OCI-LY7 (cell line): ENCODE data around the gene RNF212. TPM values are rescaled to one million over a fixed set of nuclear protein-coding genes. Genes with fewer than 3 reads are reported as not detected.

ENCODE experiments used
- BruUV-seq: library from RNA; stranded (reverse); fragments of 400-500 nt; replicated peaks from 2 replicates; lab custom pipeline; 2021; lab: Mats Ljungman, UMichigan
- CTCF ChIA-PET: fragments of 300-600 bp; sonication (Branson Sonifier 250); formaldehyde crosslinking; loops from one replicate; lab custom pipeline; 2022; ENCODE audit warnings: antibody characterized with exemption; ENCODE audit not compliant: unreplicated experiment; lab: Charles Lee
- POLR2A ChIA-PET: fragments of 300-600 bp; sonication (Branson Sonifier 250); formaldehyde crosslinking; loops from one replicate; lab custom pipeline; 2022; ENCODE audit warnings: antibody characterized with exemption; lab: Charles Lee
- DNase-seq: peaks from one replicate; pipeline ENCODE4 v3.0.0-alpha.2; 2015; ENCODE audit warnings: low spot score
- H2AFZ ChIP-seq: fragments of 200-600 bp; sonication (generic), shearing (Covaris generic); 2 replicates; pipeline ENCODE4 v1.6.1; 2014; ENCODE audit warnings: mild to moderate bottlenecking, antibody characterized with exemption, low read length, moderate library complexity
- H3K27ac ChIP-seq: fragments of 200-600 bp; sonication (generic); 2 replicates; pipeline ENCODE4 v1.5.1; 2014; ENCODE audit warnings: mixed run types, low read depth, mild to moderate bottlenecking, moderate library complexity, low read length, inconsistent platforms; ENCODE audit not compliant: poor library complexity, severe bottlenecking
- H3K36me3 ChIP-seq: fragments of 200-600 bp; sonication (generic); 2 replicates; pipeline ENCODE4 v1.6.1; 2014; ENCODE audit warnings: mild to moderate bottlenecking, antibody characterized with exemption, low read length, moderate library complexity, mixed read lengths; ENCODE audit not compliant: insufficient read depth
- H3K4me1 ChIP-seq: fragments of 200-600 bp; sonication (generic); 2 replicates; pipeline ENCODE4 v1.5.1; 2014; ENCODE audit warnings: mild to moderate bottlenecking, low read length; ENCODE audit not compliant: insufficient read depth, poor library complexity, severe bottlenecking
- H3K4me2 ChIP-seq: fragments of 200-600 bp; sonication (generic); 2 replicates; pipeline ENCODE4 v1.6.1; 2014; ENCODE audit warnings: mild to moderate bottlenecking, low read length
- H3K4me3 ChIP-seq: fragments of 200-600 bp; sonication (generic); 2 replicates; pipeline ENCODE4 v1.5.1; 2014; ENCODE audit warnings: mild to moderate bottlenecking, low read depth, low read length; ENCODE audit not compliant: poor library complexity, severe bottlenecking
- H3K79me2 ChIP-seq: fragments of 200-600 bp; sonication (generic); 2 replicates; pipeline ENCODE4 v1.6.1; 2016; ENCODE audit warnings: low read depth, mild to moderate bottlenecking, low read length, moderate library complexity, mixed read lengths; ENCODE audit not compliant: insufficient read depth
- H3K9me2 ChIP-seq: fragments of 200-600 bp; sonication (generic); 2 replicates; pipeline ENCODE4 v1.6.1; 2016; ENCODE audit warnings: mild to moderate bottlenecking, low read length, mixed read lengths; ENCODE audit not compliant: insufficient read depth
- H3K9me3 ChIP-seq: fragments of 200-600 bp; sonication (generic); 2 replicates; pipeline ENCODE4 v1.6.1; 2014; ENCODE audit warnings: mild to moderate bottlenecking, mixed run types, low read length, mixed read lengths
- H4K20me1 ChIP-seq: fragments of 200-600 bp; sonication (generic); 2 replicates; pipeline ENCODE4 v1.6.1; 2014; ENCODE audit warnings: mild to moderate bottlenecking, antibody characterized with exemption, low read length, moderate library complexity, mixed read lengths; ENCODE audit not compliant: insufficient read depth
- EZH2phosphoT487 ChIP-seq: fragments of 200-600 bp; sonication (generic); IDR thresholded peaks from 2 replicates; pipeline ENCODE4 v1.6.1; 2018; ENCODE audit warnings: low read depth, borderline replicate concordance, mild to moderate bottlenecking, mixed run types, antibody characterized with exemption, low read length, moderate library complexity, mixed read lengths
- intact Hi-C: fragments of 100-400 bp; cut with micrococcal nuclease; formaldehyde crosslinking; loops from one replicate; pipeline ENCODE4 v1.10.0; 2022; ENCODE audit not compliant: unreplicated experiment
- total RNA-seq, 2 experiments: library from RNA; depleted of rRNA in 1 of 2; stranded (reverse); fragments of >200 nt in 1 of 2; shearing (Covaris generic) in 1 of 2; gene quantifications; 2 replicates each; pipeline ENCODE4 v1.2.3, GENCODE V29; 2014 to 2022
- TF ChIP-seq, protein P1 (sequence below): fragments of 200-600 bp; sonication (generic); conservative IDR thresholded peaks from 2 replicates; pipeline ENCODE4 v1.5.1; 2014; ENCODE audit warnings: mild to moderate bottlenecking, antibody characterized with exemption, low read length, moderate library complexity, mixed read lengths

Gene RNF212
- total RNA-seq, 2 experiments from 2014 or later = not detected

DNA sequence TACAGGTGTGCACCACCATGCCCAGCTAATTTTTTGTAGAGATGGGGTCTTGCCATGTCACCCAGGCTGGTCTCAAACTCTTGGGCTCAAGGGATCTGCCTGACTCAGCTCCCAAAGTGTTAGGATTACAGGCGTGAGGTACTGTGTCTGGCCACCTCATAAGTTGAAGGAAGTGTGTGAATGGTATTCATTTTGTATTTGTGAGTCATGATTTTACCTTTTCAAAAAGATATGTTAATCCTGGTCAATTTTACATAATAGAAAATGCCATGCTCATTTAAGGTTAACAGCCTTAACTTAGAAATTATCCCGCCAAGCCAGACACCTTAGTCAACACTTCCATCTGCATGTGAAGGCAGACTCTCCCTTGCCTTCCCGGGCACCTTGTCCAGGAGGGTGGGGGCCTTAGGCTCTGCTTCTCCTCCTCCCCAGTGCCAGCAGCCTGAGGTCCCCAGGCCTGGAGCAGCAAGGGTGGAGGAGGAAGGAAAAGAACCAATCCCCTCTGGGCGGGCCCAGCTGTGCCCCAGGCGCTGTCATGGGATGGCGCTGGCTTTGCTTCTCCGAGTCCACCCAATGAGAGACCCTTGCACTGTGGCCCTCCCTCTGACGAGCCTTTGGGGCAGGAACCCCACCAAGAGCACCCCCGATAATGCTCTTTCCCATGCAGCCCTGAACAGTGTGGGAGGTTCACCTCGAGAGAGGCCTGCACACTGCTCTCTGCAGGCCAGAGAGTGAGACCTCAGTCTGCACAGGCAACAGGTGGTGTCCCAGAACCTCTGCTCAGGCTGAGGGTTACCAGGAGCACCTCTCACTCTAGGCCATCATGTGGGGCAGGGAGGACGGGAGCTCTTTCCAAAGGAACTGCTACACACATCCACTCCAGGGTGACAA, 37.3 kb downstream of the RNF212 start:
- no peak for TF ChIP-seq EZH2phosphoT487
- TF ChIP-seq, protein P1, sequence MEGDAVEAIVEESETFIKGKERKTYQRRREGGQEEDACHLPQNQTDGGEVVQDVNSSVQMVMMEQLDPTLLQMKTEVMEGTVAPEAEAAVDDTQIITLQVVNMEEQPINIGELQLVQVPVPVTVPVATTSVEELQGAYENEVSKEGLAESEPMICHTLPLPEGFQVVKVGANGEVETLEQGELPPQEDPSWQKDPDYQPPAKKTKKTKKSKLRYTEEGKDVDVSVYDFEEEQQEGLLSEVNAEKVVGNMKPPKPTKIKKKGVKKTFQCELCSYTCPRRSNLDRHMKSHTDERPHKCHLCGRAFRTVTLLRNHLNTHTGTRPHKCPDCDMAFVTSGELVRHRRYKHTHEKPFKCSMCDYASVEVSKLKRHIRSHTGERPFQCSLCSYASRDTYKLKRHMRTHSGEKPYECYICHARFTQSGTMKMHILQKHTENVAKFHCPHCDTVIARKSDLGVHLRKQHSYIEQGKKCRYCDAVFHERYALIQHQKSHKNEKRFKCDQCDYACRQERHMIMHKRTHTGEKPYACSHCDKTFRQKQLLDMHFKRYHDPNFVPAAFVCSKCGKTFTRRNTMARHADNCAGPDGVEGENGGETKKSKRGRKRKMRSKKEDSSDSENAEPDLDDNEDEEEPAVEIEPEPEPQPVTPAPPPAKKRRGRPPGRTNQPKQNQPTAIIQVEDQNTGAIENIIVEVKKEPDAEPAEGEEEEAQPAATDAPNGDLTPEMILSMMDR = no peak
- ChIA-PET POLR2A (no interaction called here), CTCF (no interaction called here)
- no peak overlapping the region for H3K27ac ChIP-seq
- no peak overlapping the region for H2AFZ ChIP-seq
- DNase-seq = no peak
- H3K9me3 ChIP-seq = no peaks in the 10 kb centered on the region
- no TSS peak for BruUV-seq
- intact Hi-C loops = no loop called here
- no peak overlapping the region for H3K4me3 ChIP-seq
- peaks cover 3% of the 10 kb centered on the region for H3K4me1 ChIP-seq
- no peaks in the 10 kb centered on the region for H4K20me1 ChIP-seq
- no peaks in the 10 kb centered on the region for H3K9me2 ChIP-seq
- H3K4me2 ChIP-seq = no peak overlapping the region
- no peaks in the 10 kb centered on the region for H3K36me3 ChIP-seq
- H3K79me2 ChIP-seq = no peaks in the 10 kb centered on the region

GRCh38 chr4:1075225-1075624, 38.1 kb downstream of the RNF212 start:
- CTCF ChIA-PET = no interaction called here
- DNase-seq = no peak

More at GRCh38 chr4:1075225-1075624, 38.1 kb downstream of the RNF212 start:
- Histone ChIP-seq H3K9me3 (no peaks in the 10 kb centered on the region), H3K4me3 (no peak overlapping the region), H3K36me3 (no peaks in the 10 kb centered on the region), H2AFZ (no peak overlapping the region), H3K9me2 (no peaks in the 10 kb centered on the region), H3K4me2 (no peak overlapping the region), H3K27ac (no peak overlapping the region), H3K4me1 (peaks cover 3% of the 10 kb centered on the region), H3K79me2 (no peaks in the 10 kb centered on the region), H4K20me1 (no peaks in the 10 kb centered on the region)
- intact Hi-C loops = no loop called here
- BruUV-seq = no TSS peak
- POLR2A ChIA-PET = no interaction called here
- no peak for TF ChIP-seq EZH2phosphoT487
- TF ChIP-seq, protein P1 = no peak
